ENCODE data around the gene DLG2.

- TF ChIP-seq EZH2 (optimal IDR thresholded peaks at IDR 0.05; ENCODE audit: low read depth, low read length), result no peak
- no peak for TF ChIP-seq CTCF (IDR thresholded peaks at IDR 0.05; ENCODE audit: low read length)
These were observed 1411.5 kb downstream of the DLG2 start for GRCh38 chr11:84215672-84216071.

Data from MM.1S (cell line).